SK-N-SH (cell line): ENCODE results near the gene STARD13. TPM values are rescaled to one million over a fixed set of nuclear protein-coding genes. Genes with fewer than 3 reads are reported as not detected.

ENCODE experiments used
- CTCF ChIA-PET: fragments of 300-600, 350-600 bp; formaldehyde crosslinking; extraction: SDS; loops from one replicate; lab custom pipeline; 2021; lab: Yijun Ruan, JAX
- POLR2A ChIA-PET: fragments of 350-600 bp; sonication (Branson Sonifier 250); formaldehyde crosslinking; extraction: SDS; loops from one replicate; lab custom pipeline; 2020; ENCODE audit warnings: antibody characterized with exemption, inconsistent platforms; lab: Yijun Ruan, JAX
- DNase-seq: peaks from one replicate; pipeline ENCODE4 v3.0.0; 2012
- H2AFZ ChIP-seq: fragments of 200-600 bp; sonication (generic); 2 replicates; pipeline ENCODE4 v1.8.1; 2016; ENCODE audit warnings: antibody characterized with exemption, mild to moderate bottlenecking, low read depth
- H3F3A ChIP-seq: fragments of 200-600 bp; sonication (generic); replicated peaks from 2 replicates; pipeline ENCODE3; 2016; ENCODE audit warnings: antibody characterized with exemption, mild to moderate bottlenecking; ENCODE audit not compliant: insufficient read depth
- H3K27ac ChIP-seq, 2 experiments: fragments of 200-500 bp in 1 of 2; fragments of 200-600 bp in 1 of 2; sonication (Bioruptor generic) in 1 of 2; sonication (generic), shearing (Covaris generic) in 1 of 2; 2 replicates each; pipeline versions ENCODE4 v1.5.1 to v1.6.1; 2014 to 2016; ENCODE audit warnings: low read depth in 2 of 2, inconsistent platforms in 1 of 2, low read length in 1 of 2, mild to moderate bottlenecking in 1 of 2, mixed read lengths in 1 of 2
- H3K27me3 ChIP-seq: fragments of 200-600 bp; sonication (generic), shearing (Covaris generic); 2 replicates; pipeline ENCODE4 v1.6.1; 2016; ENCODE audit warnings: mixed run types; ENCODE audit not compliant: insufficient read depth
- H3K36me3 ChIP-seq, 2 experiments: fragments of 200-500 bp in 1 of 2; fragments of 200-600 bp in 1 of 2; sonication (Bioruptor generic) in 1 of 2; sonication (generic) in 1 of 2; replicated peaks in 1 of 2; 2 replicates each; pipeline versions ENCODE3 to v1.5.1; 2014 to 2016; ENCODE audit warnings: low read length in 1 of 2, mild to moderate bottlenecking in 1 of 2; ENCODE audit not compliant: insufficient read depth in 2 of 2, control insufficient read depth in 1 of 2
- H3K4me1 ChIP-seq, 2 experiments: fragments of 200-500 bp in 1 of 2; fragments of 200-600 bp in 1 of 2; sonication (Bioruptor generic) in 1 of 2; sonication (generic), shearing (Covaris generic) in 1 of 2; 2 replicates each; pipeline versions ENCODE4 v1.5.1 to v1.6.1; 2014 to 2016; ENCODE audit warnings: low read depth in 1 of 2, low read length in 1 of 2, mixed run types in 1 of 2; ENCODE audit not compliant: insufficient read depth in 2 of 2, control insufficient read depth in 1 of 2
- H3K4me2 ChIP-seq: fragments of 200-600 bp; sonication (generic), shearing (Covaris generic); 2 replicates; pipeline ENCODE4 v1.6.1; 2017; ENCODE audit warnings: mixed run types
- H3K4me3 ChIP-seq, 2 experiments: fragments of 200-500 bp in 1 of 2; fragments of 200-600 bp in 1 of 2; sonication (Bioruptor generic) in 1 of 2; sonication (generic), shearing (Covaris generic) in 1 of 2; 2 replicates each; pipeline versions ENCODE4 v1.5.1 to v1.8.1; 2014 to 2016; ENCODE audit warnings: low read depth in 2 of 2, inconsistent platforms in 1 of 2, low read length in 1 of 2, mild to moderate bottlenecking in 1 of 2, mixed read lengths in 1 of 2, moderate library complexity in 1 of 2
- H3K79me2 ChIP-seq: fragments of 200-600 bp; sonication (generic); 2 replicates; pipeline ENCODE4 v1.8.1; 2017; ENCODE audit warnings: mild to moderate bottlenecking; ENCODE audit not compliant: insufficient read depth
- H3K9ac ChIP-seq: fragments of 200-600 bp; sonication (generic); 2 replicates; pipeline ENCODE4 v1.6.1; 2017; ENCODE audit warnings: mixed run types
- H3K9me2 ChIP-seq: fragments of 200-600 bp; sonication (generic); 2 replicates; pipeline ENCODE4 v1.6.1; 2017; ENCODE audit warnings: mixed run types
- H3K9me3 ChIP-seq: fragments of 200-600 bp; sonication (generic); 2 replicates; pipeline ENCODE4 v1.6.1; 2017; ENCODE audit warnings: mixed run types, mild to moderate bottlenecking, moderate library complexity
- H4K20me1 ChIP-seq: fragments of 200-600 bp; sonication (generic); 2 replicates; pipeline ENCODE4 v1.6.1; 2017; ENCODE audit warnings: mild to moderate bottlenecking, mixed run types; ENCODE audit not compliant: insufficient read depth
- CHD2 ChIP-seq: fragments of 150-350 bp; IDR thresholded peaks from 2 replicates; pipeline ENCODE4 v1.6.1; 2018; ENCODE audit warnings: low read length; ENCODE audit not compliant: partially characterized antibody
- EP300 ChIP-seq, 2 experiments: IDR thresholded peaks; 2 replicates each; pipeline versions ENCODE4 v1.4.0 to v1.6.1; 2012; ENCODE audit warnings: borderline replicate concordance in 1 of 2, low read depth in 1 of 2, low read length in 1 of 2
- EZH2phosphoT487 ChIP-seq: fragments of 200-600 bp; sonication (generic); IDR thresholded peaks from 2 replicates; pipeline ENCODE4 v1.6.1; 2017; ENCODE audit warnings: low read depth, mixed run types, mild to moderate bottlenecking, antibody characterized with exemption, moderate library complexity, borderline replicate concordance
- GATA2 ChIP-seq: sonication (generic); formaldehyde crosslinking; IDR thresholded peaks from 2 replicates; pipeline ENCODE4 v1.5.0; 2020; ENCODE audit warnings: mild to moderate bottlenecking, missing genetic modification reagents
- PBX3 ChIP-seq: IDR thresholded peaks from 2 replicates; pipeline ENCODE4; 2012
- POLR2AphosphoS5 ChIP-seq: IDR thresholded peaks from 2 replicates; pipeline ENCODE4 v1.6.1; 2012; ENCODE audit warnings: low read depth, low read length
- REST ChIP-seq: IDR thresholded peaks from 2 replicates; pipeline ENCODE4 v1.6.1; 2012; ENCODE audit warnings: mild to moderate bottlenecking, low read depth, low read length, moderate library complexity
- RFX5 ChIP-seq: IDR thresholded peaks from 2 replicates; pipeline ENCODE4 v1.6.1; 2012; ENCODE audit warnings: mild to moderate bottlenecking, improper control_type of control experiment, low read length
- RXRA ChIP-seq: IDR thresholded peaks from 2 replicates; pipeline ENCODE4 v1.4.0; 2012; ENCODE audit warnings: low read depth, mild to moderate bottlenecking, borderline replicate concordance
- TCF12 ChIP-seq: IDR thresholded peaks from 2 replicates; pipeline ENCODE4 v1.4.0; 2012
- TEAD4 ChIP-seq: IDR thresholded peaks from 2 replicates; pipeline ENCODE4 v1.4.0; 2012; ENCODE audit warnings: mild to moderate bottlenecking, borderline replicate concordance; ENCODE audit not compliant: insufficient read depth
- USF1 ChIP-seq: IDR thresholded peaks from 2 replicates; pipeline ENCODE4 v1.4.0; 2012; ENCODE audit warnings: low read depth, borderline replicate concordance
- WGBS: methylation state at CpG from one replicate; pipeline ENCODE4 v1.1.6; 2017; ENCODE audit warnings: low lambda C conversion rate; 5-methylcytosine and 5-hydroxymethylcytosine counted together
- polyA plus RNA-seq, 3 experiments: library from polyadenylated mRNA; depleted of rRNA; stranded (reverse); fragments of >200 nt; gene quantifications; 2 replicates each; pipeline ENCODE4 v1.2.3, GENCODE V29; 2012

Gene STARD13
- polyA plus RNA-seq, 1 of the 3 experiments (the other 2 are of a cell fraction) = 5.7 TPM

- TF ChIP-seq REST = no peak
- no peak for TF ChIP-seq USF1
- no peak for TF ChIP-seq EZH2phosphoT487
- TF ChIP-seq TCF12 = no peak
- no peak for TF ChIP-seq RXRA
Observed at GRCh38 chr13:33078263-33078662, 207.3 kb downstream of the STARD13 start (continued).

GRCh38 chr13:33076001-33076992, 209.3 kb downstream of the STARD13 start:
- DNase-seq = no peak
- 93% methylated on average over 8 of the region's 10 CpGs for WGBS
- Histone ChIP-seq H2AFZ (no peak overlapping the region), H3K4me3 (no peak overlapping the region), H3K4me2 (no peak overlapping the region), H3K36me3 (no peaks in the 10 kb centered on the region), H4K20me1 (no peaks in the 10 kb centered on the region), H3K9ac (no peak overlapping the region), H3K27ac (peak overlapping the region in 1 of 2 experiments; percentile 11; a peak in 1 of 4 replicates), H3K79me2 (no peaks in the 10 kb centered on the region), H3K4me1 (peaks cover 7 to 17% of the 10 kb centered on the region in 2 experiments; a peak in 3 of 4 replicates), H3F3A (no peaks in the 10 kb centered on the region), H3K9me3 (no peaks in the 10 kb centered on the region), H3K27me3 (no peaks in the 10 kb centered on the region)
- ChIA-PET CTCF (interaction anchor here (0.6 to 1.2 kb wide), 5 partner anchors 9 to 353 kb away, joined by 3 to 5 read pairs (median 3); no protein-coding TSS in a partner anchor), POLR2A (interaction anchor here (0.7 kb wide), 1 partner anchor 49 kb away, joined by 5 read pairs; no protein-coding TSS in a partner anchor)
- TF ChIP-seq GATA2 (CRISPR knock-in tag) (no peak), RXRA (no peak), CHD2 (no peak)
- TF ChIP-seq, all 33 proteins: peak for 0
- H3K9me2 ChIP-seq = no peaks in the 10 kb centered on the region

- Histone ChIP-seq H3K27me3 (no peaks in the 10 kb centered on the region), H2AFZ (no peak overlapping the region), H3K4me2 (no peak overlapping the region), H3K9ac (no peak overlapping the region), H3K27ac (no peak overlapping the region), H3K4me3 (no peak overlapping the region), H4K20me1 (no peaks in the 10 kb centered on the region), H3F3A (no peaks in the 10 kb centered on the region), H3K4me1 (peaks cover 0 to 19% of the 10 kb centered on the region in 2 experiments; a peak in 2 of 4 replicates), H3K36me3 (no peaks in the 10 kb centered on the region), H3K9me3 (no peaks in the 10 kb centered on the region), H3K79me2 (no peaks in the 10 kb centered on the region), H3K9me2 (no peaks in the 10 kb centered on the region)
- WGBS = 81% methylated on average over 3 of the region's 3 CpGs
- DNase-seq = no peak
- ChIA-PET CTCF (no interaction called here), POLR2A (no interaction called here)
- TF ChIP-seq RFX5 (no peak), PBX3 (no peak), EZH2phosphoT487 (no peak), REST (no peak), EP300 (IDR thresholded peaks at IDR 0.05; ENCODE audit: borderline replicate concordance in 1 of 2, low read depth in 1 of 2, low read length in 1 of 2) (no peak), TCF12 (no peak), RXRA (no peak), TEAD4 (no peak), POLR2AphosphoS5 (no peak)
Observed at GRCh38 chr13:33073338-33073737, 212.2 kb downstream of the STARD13 start.
